Stomach (tissue), 4 donors: Measurements from ENCODE around the gene TTC33.

Source experiments
- CTCF ChIP-seq, 7 experiments: fragments of 450-650 bp in 4 of 7; fragments of 200-600 bp in 3 of 7; sonication (generic) in 3 of 7; IDR thresholded peaks; one replicate each; pipeline ENCODE4 v1.5.1; 2016 to 2019; ENCODE audit warnings: antibody characterized with exemption in 7 of 7, control low read depth in 2 of 7, mild to moderate bottlenecking in 1 of 7
- EP300 ChIP-seq: sonication (generic); formaldehyde crosslinking; IDR thresholded peaks from one replicate; pipeline ENCODE4 v1.6.1; 2017; ENCODE audit warnings: antibody characterized with exemption
- POLR2AphosphoS5 ChIP-seq, 3 donors: sonication (generic); formaldehyde crosslinking; IDR thresholded peaks; one replicate each; pipeline ENCODE4 v1.6.1; 2016; ENCODE audit warnings: antibody characterized with exemption in 3 of 3

DNA sequence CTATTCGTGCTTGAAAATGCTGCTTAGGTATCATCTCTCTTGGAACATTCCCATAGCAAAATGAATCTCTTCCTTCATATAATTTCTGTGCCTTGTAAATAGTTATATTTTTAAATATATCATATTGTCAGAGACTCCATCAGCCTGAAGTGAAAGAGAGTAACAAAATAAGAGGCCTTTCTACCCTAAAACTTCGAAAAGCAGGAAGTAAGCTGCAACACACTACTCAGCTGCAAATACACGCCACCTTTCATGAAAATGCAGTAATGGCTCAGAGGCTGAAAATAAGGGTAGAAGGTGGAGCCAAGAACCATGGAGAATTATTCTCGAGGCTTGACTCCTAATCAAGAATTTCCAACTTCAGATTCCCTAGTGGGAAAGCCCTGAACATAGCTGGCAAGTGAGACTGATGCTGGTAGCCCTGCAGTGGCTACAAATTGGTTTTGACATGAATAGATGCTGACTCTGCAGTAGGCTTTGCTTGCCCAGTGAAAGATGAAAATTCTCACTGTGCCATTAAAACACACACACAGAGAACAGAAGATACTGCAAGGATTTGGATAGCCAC lies 106.2 kb downstream of the TTC33 start:
- TF ChIP-seq CTCF (IDR thresholded peaks at IDR 0.05) (no peak), POLR2AphosphoS5 (IDR thresholded peaks at IDR 0.05) (no peak), EP300 (no peak)
